ENCODE measurements around the gene PTPRN2. TPM values are rescaled to one million over a fixed set of nuclear protein-coding genes. Genes with fewer than 3 reads are reported as not detected.

PTPRN2 gene
- polyA plus RNA-seq, 1 donor from 2014 or later = 1.6 TPM

DNA sequence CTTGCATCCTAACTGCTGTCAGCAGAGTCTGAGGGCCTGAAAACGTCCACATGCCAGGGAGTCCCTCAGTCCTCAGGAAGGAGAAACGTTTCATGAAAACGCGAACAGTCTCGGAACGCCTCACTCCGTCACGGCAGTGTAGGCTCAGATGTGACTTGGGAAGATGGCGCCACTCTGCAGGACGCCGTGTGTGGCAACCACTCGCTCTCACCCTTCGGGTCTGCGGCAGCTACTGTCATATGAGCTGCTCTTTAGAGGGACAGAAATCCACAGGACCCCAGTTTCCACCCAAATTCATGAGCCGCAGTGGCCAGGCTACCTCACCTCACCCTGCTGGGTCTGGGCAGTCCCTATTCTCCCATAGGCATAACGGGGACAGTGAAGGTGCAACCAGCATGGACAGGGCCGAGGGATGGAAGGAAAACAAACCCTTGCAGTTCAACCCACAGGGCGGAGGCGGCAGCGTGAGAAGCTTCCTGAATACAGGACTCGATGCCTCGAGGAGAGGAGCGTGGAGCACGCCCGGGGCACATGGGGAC is 812.5 kb downstream of the PTPRN2 start:
- Mint-ChIP-seq H3K9me3 (peaks cover 0 to 13% (median 7%) of the 10 kb centered on the region in 3 donors), H3K4me1 (no peaks in the 10 kb centered on the region), H3K36me3 (peaks cover 5% of the 10 kb centered on the region), H3K4me3 (no peak overlapping the region), H3K27ac (no peak overlapping the region), H3K27me3 (no peaks in the 10 kb centered on the region)

DNA sequence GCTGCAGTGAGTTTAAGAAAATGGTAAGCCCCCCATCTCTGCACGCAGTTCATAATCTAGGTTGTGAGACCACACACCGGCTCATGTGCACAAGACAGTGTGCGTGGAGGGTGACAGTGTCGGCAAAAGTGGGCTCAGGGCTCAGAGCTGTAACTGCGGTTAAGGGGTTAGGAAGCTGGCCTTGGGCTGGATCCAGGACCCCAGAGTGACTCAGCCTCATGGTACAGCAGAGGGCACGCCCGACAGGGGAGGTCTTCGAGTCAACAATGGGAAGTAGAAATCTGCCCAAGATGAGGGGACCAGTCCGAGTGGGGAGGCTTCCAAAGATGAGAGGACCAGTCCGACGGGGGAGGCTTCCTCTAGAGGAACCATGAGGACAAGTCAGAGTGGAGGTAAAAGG is 813.1 kb downstream of the PTPRN2 start:
- H3K36me3 Mint-ChIP-seq = peaks cover 5% of the 10 kb centered on the region
- no peaks in the 10 kb centered on the region for H3K4me1 Mint-ChIP-seq
- no peaks in the 10 kb centered on the region for H3K27me3 Mint-ChIP-seq
- H3K4me3 Mint-ChIP-seq = no peak overlapping the region
- H3K9me3 Mint-ChIP-seq = peaks cover 0 to 13% (median 7%) of the 10 kb centered on the region in 3 donors
- peak overlapping the region in 1 of 3 donors; percentile 59 for H3K27ac Mint-ChIP-seq

DNA sequence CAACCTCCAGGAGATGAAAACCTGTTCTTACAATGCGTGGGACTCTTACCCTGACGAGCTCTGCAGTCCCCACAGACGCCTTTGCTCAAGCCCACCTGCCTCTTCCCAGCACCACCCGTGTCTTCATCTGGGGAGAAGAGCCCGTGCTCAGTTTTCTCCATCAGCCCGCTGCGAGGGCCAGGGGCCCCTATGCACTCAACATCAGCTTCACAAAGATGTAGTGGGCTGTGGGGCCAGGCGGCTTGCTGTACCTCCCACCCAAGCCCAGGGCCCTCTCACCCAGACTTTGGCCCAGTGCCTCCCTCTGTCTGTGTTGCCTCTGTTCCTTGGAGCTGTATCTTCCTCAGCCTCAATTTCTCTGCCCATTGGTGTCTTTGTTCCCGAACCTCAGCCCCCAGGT is 814.3 kb downstream of the PTPRN2 start:
- no peak overlapping the region for H3K27ac Mint-ChIP-seq
- no peak overlapping the region for H3K4me3 Mint-ChIP-seq
- H3K36me3 Mint-ChIP-seq = peaks cover 5% of the 10 kb centered on the region
- H3K9me3 Mint-ChIP-seq = peaks cover 0 to 13% (median 7%) of the 10 kb centered on the region in 3 donors
- no peaks in the 10 kb centered on the region for H3K27me3 Mint-ChIP-seq
- H3K4me1 Mint-ChIP-seq = no peaks in the 10 kb centered on the region

DNA sequence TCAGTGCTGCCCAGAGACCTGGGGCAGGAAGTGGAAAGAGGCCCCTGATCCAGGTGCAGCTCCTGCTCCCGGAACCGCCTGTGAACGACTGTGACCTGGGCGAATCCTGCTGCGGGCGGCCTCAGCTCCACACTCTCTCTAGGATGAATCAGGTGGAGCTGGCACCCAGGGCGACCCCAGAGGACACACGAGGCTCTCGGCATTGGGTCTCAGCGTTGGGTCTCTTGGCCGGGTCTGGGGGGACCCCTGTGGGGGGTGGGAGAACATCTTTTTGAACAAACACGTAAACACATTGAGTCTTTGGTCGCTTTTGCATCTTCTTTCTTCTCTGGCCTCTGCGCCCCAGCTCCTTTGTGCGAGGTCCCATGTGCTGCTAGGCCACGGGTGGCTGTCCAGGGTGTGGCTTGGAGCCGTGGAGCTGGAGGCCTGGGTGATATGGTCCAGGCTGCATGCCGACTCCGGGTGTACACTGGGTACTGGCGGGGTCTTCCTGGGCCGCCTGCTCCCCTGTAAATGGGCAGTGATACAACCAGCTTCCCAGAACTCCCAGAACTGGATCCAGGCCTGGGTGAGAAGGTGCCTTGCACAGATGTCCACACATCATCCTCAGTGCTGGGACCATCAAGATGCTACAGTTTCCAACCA is 815.0 kb downstream of the PTPRN2 start:
- Mint-ChIP-seq H3K27me3 (no peaks in the 10 kb centered on the region), H3K27ac (no peak overlapping the region), H3K9me3 (peaks cover 0 to 13% (median 7%) of the 10 kb centered on the region in 3 donors), H3K4me3 (no peak overlapping the region), H3K36me3 (peaks cover 5% of the 10 kb centered on the region), H3K4me1 (no peaks in the 10 kb centered on the region)

DNA sequence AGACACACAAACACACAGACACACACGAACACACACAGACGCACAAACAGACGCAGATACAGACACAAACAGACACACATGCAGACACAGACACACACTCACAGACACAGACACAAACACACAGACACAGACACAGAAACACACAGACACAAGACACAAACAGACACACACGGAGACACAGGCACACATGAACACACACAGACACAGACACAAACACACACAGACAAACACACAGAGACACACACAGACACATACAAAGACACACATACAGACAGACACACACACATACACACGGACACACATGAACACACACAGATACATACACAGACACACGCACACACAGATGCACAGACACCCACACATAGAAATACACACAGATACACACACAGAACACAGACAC is 815.9 kb downstream of the PTPRN2 start:
- Mint-ChIP-seq H3K4me3 (no peak overlapping the region), H3K27me3 (no peaks in the 10 kb centered on the region), H3K36me3 (peaks cover 3% of the 10 kb centered on the region), H3K4me1 (no peaks in the 10 kb centered on the region), H3K27ac (peak overlapping the region in 1 of 3 donors; percentile 0), H3K9me3 (peaks cover 0 to 13% (median 7%) of the 10 kb centered on the region in 3 donors)

DNA sequence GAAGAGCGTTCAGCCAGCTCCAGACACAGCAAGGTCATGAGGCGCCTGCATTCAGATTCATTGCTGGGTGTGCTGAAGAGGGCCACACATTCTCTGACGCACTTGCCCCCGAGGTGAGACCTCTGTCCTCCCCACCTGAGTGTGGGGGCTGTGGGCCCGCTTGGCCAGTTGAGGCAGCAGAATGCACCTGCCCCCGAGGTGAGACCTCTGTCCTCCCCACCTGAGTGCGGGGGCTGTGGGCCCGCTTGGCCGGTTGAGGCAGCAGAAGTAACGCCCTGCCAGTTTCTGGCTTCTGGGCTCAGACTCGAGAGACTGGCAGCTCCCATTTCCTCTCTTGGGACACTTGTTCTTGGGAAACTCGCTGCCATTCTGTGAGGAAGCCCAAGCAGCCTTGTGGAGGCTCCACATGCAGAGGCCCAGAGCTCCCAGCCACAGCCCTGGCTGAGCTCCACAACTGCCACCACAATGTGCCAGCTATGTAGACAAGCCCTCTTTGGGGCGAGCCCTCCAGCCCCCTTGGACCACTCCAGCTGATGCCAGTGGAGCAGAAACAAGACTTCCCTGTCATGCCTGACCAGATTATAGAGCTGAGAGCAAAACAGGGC is 816.8 kb downstream of the PTPRN2 start:
- H3K27me3 Mint-ChIP-seq = no peaks in the 10 kb centered on the region
- H3K36me3 Mint-ChIP-seq = peaks cover 3% of the 10 kb centered on the region
- H3K9me3 Mint-ChIP-seq = peaks cover 0 to 13% (median 7%) of the 10 kb centered on the region in 3 donors
- no peak overlapping the region for H3K27ac Mint-ChIP-seq
- H3K4me3 Mint-ChIP-seq = no peak overlapping the region
- no peaks in the 10 kb centered on the region for H3K4me1 Mint-ChIP-seq

DNA sequence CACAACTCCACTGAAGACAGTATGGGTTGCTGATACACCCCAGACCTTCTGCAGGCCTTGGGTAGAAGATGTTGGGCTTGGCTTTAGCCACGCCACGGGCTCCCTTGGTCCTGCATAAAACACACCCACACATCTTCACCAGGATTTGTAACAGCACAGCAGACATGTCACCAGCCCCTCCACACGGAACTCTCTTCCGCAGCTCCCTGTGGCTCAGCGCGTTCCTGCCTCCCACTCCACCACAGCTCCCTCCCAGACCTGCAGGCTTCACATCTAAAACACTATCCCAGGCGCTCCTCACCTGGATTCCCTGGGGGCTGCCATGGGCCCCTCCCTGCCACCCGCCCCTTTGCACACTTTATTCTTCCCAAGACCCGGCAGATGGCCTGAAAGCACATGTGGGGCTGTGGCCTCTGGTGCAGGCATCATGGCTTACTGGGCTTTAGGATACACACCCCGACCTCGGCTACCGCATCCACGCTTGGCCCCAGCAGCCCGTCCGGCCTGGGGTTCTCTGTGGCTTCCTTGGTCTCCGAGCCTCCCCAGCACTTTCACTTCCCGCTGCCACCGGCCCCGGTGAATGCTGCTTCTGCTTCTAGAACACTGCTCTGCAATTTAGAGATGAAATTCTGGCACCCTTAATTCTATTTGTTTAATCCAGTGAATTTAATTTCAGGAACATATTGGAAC is 818.0 kb downstream of the PTPRN2 start:
- no peaks in the 10 kb centered on the region for H3K27me3 Mint-ChIP-seq
- H3K9me3 Mint-ChIP-seq = peaks cover 0 to 13% (median 7%) of the 10 kb centered on the region in 3 donors
- H3K4me3 Mint-ChIP-seq = no peak overlapping the region
- H3K36me3 Mint-ChIP-seq = peaks cover 4% of the 10 kb centered on the region
- H3K4me1 Mint-ChIP-seq = no peaks in the 10 kb centered on the region
- H3K27ac Mint-ChIP-seq = no peak overlapping the region

DNA sequence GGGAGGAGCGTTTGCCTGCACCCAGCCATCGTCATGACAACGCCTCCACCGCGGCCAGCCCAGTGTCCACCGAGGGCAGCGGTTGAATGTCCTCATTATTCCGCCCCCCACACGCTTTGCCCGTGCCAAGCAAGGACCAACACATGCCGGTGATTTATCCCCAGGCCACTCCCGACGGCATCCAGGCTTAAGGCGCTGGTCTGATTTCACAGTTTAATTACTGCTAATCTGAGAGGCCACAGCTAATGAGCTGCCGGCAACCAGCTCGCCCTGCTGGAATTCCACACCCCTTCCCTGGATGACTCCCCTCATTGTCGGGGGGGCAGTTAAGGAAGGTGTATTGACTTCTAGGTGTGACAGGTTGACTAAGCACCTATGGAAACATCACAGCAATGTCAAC is 818.5 kb downstream of the PTPRN2 start:
- Mint-ChIP-seq H3K4me1 (no peaks in the 10 kb centered on the region), H3K36me3 (peaks cover 4% of the 10 kb centered on the region), H3K4me3 (no peak overlapping the region)

DNA sequence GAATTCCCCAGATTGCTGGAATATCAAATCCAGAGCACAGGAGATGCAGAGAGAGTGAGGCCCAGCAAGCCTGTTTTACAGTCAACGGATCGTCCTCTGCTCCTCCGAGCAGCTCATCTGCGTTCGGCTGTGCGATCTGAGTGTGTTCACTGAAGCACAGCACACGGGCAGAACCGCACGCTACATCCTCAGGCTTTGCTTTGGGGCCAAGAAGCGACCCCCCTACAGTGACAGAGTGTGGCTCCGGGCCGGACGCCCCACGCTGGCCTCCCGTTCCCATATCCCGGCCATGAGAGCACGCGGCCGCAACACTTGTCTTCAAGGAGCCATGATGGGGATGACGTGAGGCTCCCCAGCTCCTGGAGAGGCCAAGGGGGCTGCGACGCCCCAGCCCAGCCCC is 819.4 kb downstream of the PTPRN2 start:
- H3K4me3 Mint-ChIP-seq = no peak overlapping the region
- H3K4me1 Mint-ChIP-seq = no peaks in the 10 kb centered on the region
- H3K27ac Mint-ChIP-seq = no peak overlapping the region
- H3K9me3 Mint-ChIP-seq = peaks cover 5 to 15% (median 10%) of the 10 kb centered on the region in 3 donors
- H3K36me3 Mint-ChIP-seq = peaks cover 4% of the 10 kb centered on the region
- H3K27me3 Mint-ChIP-seq = no peaks in the 10 kb centered on the region

More for the DNA sequence above, 818.5 kb downstream of the PTPRN2 start:
- no peaks in the 10 kb centered on the region for H3K27me3 Mint-ChIP-seq
- H3K27ac Mint-ChIP-seq = no peak overlapping the region
- peaks cover 3 to 17% (median 7%) of the 10 kb centered on the region in 3 donors for H3K9me3 Mint-ChIP-seq

DNA sequence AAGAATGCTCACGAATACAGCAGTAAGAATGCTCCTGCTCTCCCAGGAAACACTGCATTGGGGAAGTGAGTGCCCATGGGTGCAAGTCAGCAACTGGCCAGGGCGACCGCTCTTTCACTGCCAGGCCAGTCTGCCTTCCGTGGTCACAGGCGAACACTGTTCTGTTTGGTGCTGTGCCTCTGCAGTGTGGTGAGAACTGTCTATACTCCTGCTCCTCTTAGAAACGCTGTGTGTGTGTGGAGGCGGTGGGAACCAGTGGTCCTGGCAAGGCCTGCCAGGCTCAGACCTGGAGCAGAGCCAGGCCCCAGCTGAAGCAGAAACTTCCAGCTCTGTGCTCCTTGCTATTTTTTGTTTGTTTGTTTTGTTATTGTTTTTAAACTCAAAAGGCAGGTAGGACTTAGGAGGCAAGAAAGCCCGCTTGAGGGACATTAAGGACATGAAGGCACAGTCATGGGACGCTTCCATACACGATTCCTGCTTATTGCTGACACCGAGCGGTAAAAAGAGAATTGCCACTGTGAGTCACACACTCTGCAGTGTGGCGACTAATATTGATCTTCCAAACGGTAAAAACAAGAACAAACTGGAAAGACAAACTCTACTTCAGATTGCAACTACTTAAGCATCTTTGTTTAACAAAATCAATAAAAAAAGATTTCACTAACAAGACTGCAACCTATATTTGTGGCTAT is 820.0 kb downstream of the PTPRN2 start:
- Mint-ChIP-seq H3K27ac (no peak overlapping the region), H3K36me3 (peaks cover 4% of the 10 kb centered on the region), H3K4me1 (no peaks in the 10 kb centered on the region), H3K4me3 (no peak overlapping the region), H3K27me3 (no peaks in the 10 kb centered on the region), H3K9me3 (peaks cover 5 to 15% (median 10%) of the 10 kb centered on the region in 3 donors)

DNA sequence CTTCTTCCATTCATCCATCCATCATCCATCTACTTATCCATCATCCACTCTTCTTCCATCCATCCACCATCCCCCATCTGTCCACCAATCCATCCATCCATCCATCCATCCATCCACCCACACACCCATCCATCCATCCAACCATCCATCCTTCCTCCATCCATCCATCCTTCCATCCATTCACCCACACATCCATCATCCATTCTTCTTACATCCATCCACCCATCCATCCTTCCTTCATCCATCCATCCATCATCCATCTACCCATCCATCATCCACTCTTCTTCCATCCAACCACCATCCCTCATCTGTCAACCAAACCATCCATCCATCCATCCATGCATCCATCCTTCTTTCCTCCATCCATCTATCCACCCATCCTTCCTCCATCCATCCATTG is 821.5 kb downstream of the PTPRN2 start:
- Mint-ChIP-seq H3K27ac (no peak overlapping the region), H3K9me3 (peaks cover 3 to 7% (median 5%) of the 10 kb centered on the region in 3 donors), H3K27me3 (no peaks in the 10 kb centered on the region), H3K4me3 (no peak overlapping the region), H3K36me3 (peaks cover 1% of the 10 kb centered on the region), H3K4me1 (no peaks in the 10 kb centered on the region)

DNA sequence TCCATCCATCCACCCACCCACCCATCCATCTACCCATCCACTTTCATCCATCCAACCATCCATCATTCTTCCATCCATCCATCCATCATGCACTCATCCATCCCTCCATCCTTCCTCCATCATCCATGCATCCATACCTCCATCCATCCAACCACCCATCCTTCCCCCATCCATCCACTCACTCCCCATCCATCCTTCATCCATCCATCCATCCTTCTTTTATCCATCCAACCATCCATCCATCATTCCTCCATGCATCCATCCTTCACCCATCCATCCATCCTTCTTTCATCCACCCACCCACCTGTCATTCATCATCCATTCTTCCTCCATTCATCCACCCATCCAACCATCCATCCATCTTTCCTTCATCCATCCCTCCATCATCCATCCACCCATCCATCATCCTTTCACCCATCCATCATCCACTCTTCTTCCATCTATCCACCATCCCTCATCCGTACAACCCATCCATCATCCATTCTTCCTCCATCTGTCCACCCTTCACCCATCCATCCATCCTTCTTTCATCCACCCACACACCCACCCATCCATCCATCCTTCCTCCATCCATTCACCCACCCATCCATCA is 822.6 kb downstream of the PTPRN2 start:
- Mint-ChIP-seq H3K27me3 (no peaks in the 10 kb centered on the region), H3K9me3 (peaks cover 3 to 7% (median 7%) of the 10 kb centered on the region in 3 donors), H3K36me3 (peaks cover 1% of the 10 kb centered on the region), H3K4me1 (no peaks in the 10 kb centered on the region), H3K4me3 (no peak overlapping the region), H3K27ac (no peak overlapping the region)

DNA sequence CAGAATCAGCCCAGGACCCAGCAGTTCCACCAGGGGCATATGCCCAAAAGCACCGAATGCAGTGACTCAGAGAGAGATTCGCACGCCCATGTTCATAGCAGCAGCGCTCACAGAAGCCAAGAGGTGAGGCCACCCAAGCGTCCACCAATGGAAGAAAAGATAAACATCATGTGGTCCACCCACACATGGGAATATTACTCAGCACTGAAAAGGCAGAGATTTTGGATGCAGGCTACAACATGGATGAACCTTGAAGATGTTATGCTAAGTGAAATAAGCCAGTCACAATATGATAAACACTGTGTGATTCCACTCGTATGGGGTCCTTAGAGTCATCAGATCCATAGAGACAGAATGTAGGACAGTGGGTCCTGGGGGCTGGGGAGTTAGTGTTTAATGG is 823.4 kb downstream of the PTPRN2 start:
- H3K9me3 Mint-ChIP-seq = peaks cover 3 to 7% (median 7%) of the 10 kb centered on the region in 3 donors
- H3K4me3 Mint-ChIP-seq = no peak overlapping the region
- H3K27ac Mint-ChIP-seq = peak overlapping the region in 1 of 3 donors; percentile 21
- no peaks in the 10 kb centered on the region for H3K4me1 Mint-ChIP-seq
- no peaks in the 10 kb centered on the region for H3K27me3 Mint-ChIP-seq
- peaks cover 1% of the 10 kb centered on the region for H3K36me3 Mint-ChIP-seq

DNA sequence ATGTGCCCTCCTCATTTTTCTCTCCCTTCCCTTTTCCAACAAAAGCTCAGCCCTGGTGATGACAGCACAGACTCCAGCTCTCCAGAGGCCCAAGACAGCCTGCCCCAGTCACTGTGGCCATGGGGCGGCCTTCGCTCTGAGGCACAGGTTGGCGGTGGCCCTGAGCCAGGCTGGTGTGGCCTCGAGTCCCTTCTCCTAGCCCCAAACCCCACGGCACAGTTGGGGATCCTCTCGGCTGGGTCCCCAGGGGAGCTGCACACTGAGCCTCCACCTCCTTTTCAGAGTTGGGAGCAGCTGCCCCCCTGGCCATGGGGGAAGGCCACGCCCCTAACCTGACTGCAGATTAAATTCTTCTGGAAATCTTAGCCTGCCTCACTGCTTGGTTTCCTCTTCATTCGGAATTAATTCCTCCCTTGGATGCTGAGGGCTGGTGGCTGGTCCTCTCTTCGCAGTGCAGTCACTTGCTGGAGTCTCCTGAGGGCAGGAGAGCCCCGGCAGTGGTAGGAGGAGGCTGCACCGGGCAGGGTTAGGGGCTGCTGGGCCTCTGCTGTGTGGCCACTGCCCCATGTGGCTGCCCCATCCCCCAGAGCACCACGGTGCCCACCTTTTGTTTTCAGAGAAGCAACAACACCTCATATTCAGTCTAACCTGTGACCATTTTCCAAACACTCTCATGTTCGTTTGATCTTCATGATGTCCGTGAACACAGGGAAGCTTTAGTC is 824.2 kb downstream of the PTPRN2 start:
- Mint-ChIP-seq H3K27me3 (no peaks in the 10 kb centered on the region), H3K36me3 (peaks cover 1% of the 10 kb centered on the region), H3K4me3 (peak overlapping the region in 1 of 4 donors; percentile 33), H3K4me1 (no peaks in the 10 kb centered on the region), H3K9me3 (peaks cover 3 to 7% (median 7%) of the 10 kb centered on the region in 3 donors), H3K27ac (no peak overlapping the region)
